K562 (cell line): ENCODE data around the gene TTC27. TPM values are rescaled to one million over a fixed set of nuclear protein-coding genes. Genes with fewer than 3 reads are reported as not detected.

ENCODE experiments used
- ATAC-seq: fragments of 200-7000 bp; cut with Tn5 transposase; 3 replicates; pipeline ENCODE4 v1.9.1; 2020; ENCODE audit warnings: moderate library complexity
- BruUV-seq: library from RNA; stranded (reverse); fragments of 400-500 nt; replicated peaks from 2 replicates; lab custom pipeline; 2021; lab: Mats Ljungman, UMichigan
- CTCF ChIA-PET: fragments of 300-600 bp; formaldehyde crosslinking; extraction: SDS; loops from one replicate; lab custom pipeline; 2021; ENCODE audit warnings: low intra/inter-chr PET ratio; lab: Yijun Ruan, JAX
- POLR2A ChIA-PET: fragments of 300-600, 350-650 bp; sonication (Branson Sonifier 250); formaldehyde crosslinking; extraction: SDS; loops from one replicate; lab custom pipeline; 2021; ENCODE audit warnings: antibody characterized with exemption, inconsistent platforms; lab: Yijun Ruan, JAX
- DNase-seq, 4 experiments: peaks; one replicate each; pipeline versions ENCODE4 v3.0.0 to v3.0.0-alpha.2; 2011 to 2018; ENCODE audit warnings: low spot score in 3 of 4, mixed read lengths in 3 of 4; ENCODE audit errors: extremely low read depth in 1 of 4
- FAIRE-seq: peaks from 2 replicates; lab custom pipeline; 2011; peaks lifted over from hg19 to GRCh38; lab: Jason Lieb, UNC
- H2AFZ ChIP-seq: 2 replicates; pipeline ENCODE4 v1.6.0; 2011; ENCODE audit warnings: low read depth, low read length, control low read depth, inconsistent platforms
- H3K27ac ChIP-seq: fragments of 200-600 bp; 3 replicates; pipeline ENCODE4 v1.8.0; 2011; ENCODE audit warnings: low read depth, mild to moderate bottlenecking, control low read depth, inconsistent platforms, low read length, moderate library complexity, mixed read lengths; ENCODE audit errors: extremely low read depth
- H3K27me3 ChIP-seq, 2 experiments: fragments of 300-600 bp in 1 of 2; 2 replicates in 1 of 2; 3 replicates in 1 of 2; pipeline versions ENCODE4 v1.6.0 to v1.8.0; 2011; ENCODE audit warnings: inconsistent platforms in 2 of 2, low read length in 2 of 2, mild to moderate bottlenecking in 1 of 2, mixed read lengths in 1 of 2, moderate library complexity in 1 of 2; ENCODE audit not compliant: control insufficient read depth in 2 of 2, insufficient read depth in 2 of 2
- H3K36me3 ChIP-seq: fragments of 300-600 bp; 3 replicates; pipeline ENCODE4 v1.8.0; 2011; ENCODE audit warnings: mild to moderate bottlenecking, low read length, inconsistent platforms; ENCODE audit not compliant: control insufficient read depth, insufficient read depth
- H3K4me1 ChIP-seq, 2 experiments: fragments of 200-600 bp in 1 of 2; replicated peaks in 1 of 2; 2 replicates in 1 of 2; 3 replicates in 1 of 2; pipeline versions ENCODE4 v1.5.1 to v1.8.0; 2011; ENCODE audit warnings: inconsistent platforms in 2 of 2, low read length in 2 of 2, mild to moderate bottlenecking in 1 of 2, mixed read lengths in 1 of 2, moderate library complexity in 1 of 2; ENCODE audit not compliant: control insufficient read depth in 2 of 2, insufficient read depth in 2 of 2
- H3K4me2 ChIP-seq: 2 replicates; pipeline ENCODE4 v1.6.1; 2011; ENCODE audit warnings: low read length, control low read depth, inconsistent platforms, mixed read lengths; ENCODE audit not compliant: insufficient read depth
- H3K4me3 ChIP-seq: fragments of 200-600 bp; sonication (generic), shearing (Covaris generic); 2 replicates; pipeline ENCODE4 v1.5.1; 2016; ENCODE audit warnings: control low read depth, inconsistent platforms
- H3K79me2 ChIP-seq: fragments of 200-600 bp; 3 replicates; pipeline ENCODE4 v1.8.0; 2011; ENCODE audit warnings: low read length, inconsistent platforms; ENCODE audit not compliant: control insufficient read depth, insufficient read depth
- H3K9ac ChIP-seq, 2 experiments: 2 replicates each; pipeline versions ENCODE4 v1.6.0 to v1.6.1; 2011; ENCODE audit warnings: low read depth in 2 of 2, low read length in 2 of 2, control low read depth in 1 of 2, inconsistent platforms in 1 of 2, mild to moderate bottlenecking in 1 of 2, mixed read lengths in 1 of 2; ENCODE audit not compliant: insufficient read depth in 1 of 2
- H3K9me1 ChIP-seq: one replicate; pipeline ENCODE4 v1.6.0; 2011; ENCODE audit warnings: inconsistent platforms, mild to moderate bottlenecking, low read length, moderate library complexity; ENCODE audit not compliant: control insufficient read depth, insufficient read depth
- H3K9me3 ChIP-seq: replicated peaks from 2 replicates; pipeline ENCODE4 v1.5.1; 2011; ENCODE audit warnings: low read depth, low read length, inconsistent platforms; ENCODE audit not compliant: control insufficient read depth, insufficient read depth
- H4K20me1 ChIP-seq: replicated peaks from 2 replicates; pipeline ENCODE4 v1.6.1; 2011; ENCODE audit warnings: low read length, inconsistent platforms, mixed read lengths; ENCODE audit not compliant: control insufficient read depth, insufficient read depth
- ATF3 ChIP-seq, 2 experiments: fragments of 450-650 bp in 1 of 2; sonication (generic) in 1 of 2; formaldehyde crosslinking in 1 of 2; IDR thresholded peaks in 1 of 2; conservative IDR thresholded peaks in 1 of 2; 2 replicates each; pipeline versions ENCODE4 v1.6.1 to v1.8.1; 2016 to 2023; ENCODE audit warnings: mild to moderate bottlenecking in 2 of 2, moderate library complexity in 2 of 2, inconsistent platforms in 1 of 2, missing genetic modification reagents in 1 of 2
- ATF6 ChIP-seq: sonication (generic); formaldehyde crosslinking; IDR thresholded peaks from 2 replicates; pipeline ENCODE4 v1.4.0; 2020; ENCODE audit warnings: mild to moderate bottlenecking, missing genetic modification reagents
- ZBTB2 ChIP-seq: fragments of 450-650 bp; IDR thresholded peaks from 2 replicates; pipeline ENCODE4 v1.6.1; 2016; ENCODE audit warnings: antibody characterized with exemption
- in situ Hi-C: fragments of 300-500 bp; cut with MboI; formaldehyde crosslinking; loops from 4 replicates; pipeline ENCODE4 v1.15.0; 2018; ENCODE audit warnings: inconsistent platforms, mixed read lengths
- intact Hi-C: fragments of 100-400 bp; cut with micrococcal nuclease; formaldehyde crosslinking; loops from 2 replicates; pipeline ENCODE4 v1.14.2; 2022
- polyA plus RNA-seq, 8 experiments: library from polyadenylated mRNA; depleted of rRNA in 4 of 8; stranded (reverse) in 5 of 8; unstranded in 3 of 8; fragments of >200 nt; fragmentation: Nextera tagmentation in 2 of 8; fragmentation: Illumina TruSeq in 1 of 8; extraction: Ambion mirVana in 2 of 8; extraction: Trizol in 1 of 8; gene quantifications; 2 replicates each; pipeline versions ENCODE4 v1.2.1 to v1.2.3, GENCODE V29; 2011 to 2014; ENCODE audit warnings: inconsistent platforms in 1 of 8, missing spikeins in 1 of 8
- total RNA-seq, 7 experiments: library from RNA; depleted of rRNA in 6 of 7; stranded (reverse); fragments of >200 nt in 6 of 7; fragmentation: Illumina TruSeq in 2 of 7; extraction: Trizol in 2 of 7; gene quantifications; 2 replicates each; pipeline versions ENCODE4 v1.2.1 to v1.2.3, GENCODE V29; 2011 to 2021; ENCODE audit warnings: low replicate concordance in 1 of 7
- TF ChIP-seq, protein P1 (sequence below): IDR thresholded peaks from 3 replicates; pipeline ENCODE4 v1.6.1; 2011; ENCODE audit warnings: borderline replicate concordance, mild to moderate bottlenecking; ENCODE audit not compliant: insufficient read length, insufficient read depth
- TF ChIP-seq, protein P2 (sequence below): sonication (generic); formaldehyde crosslinking; IDR thresholded peaks from 2 replicates; pipeline ENCODE4 v1.8.0; 2022; ENCODE audit warnings: missing genetic modification reagents, mild to moderate bottlenecking, borderline replicate concordance

TTC27 gene
- total and polyA plus RNA-seq, 9 of the 15 experiments (the other 6 are each of a cell fraction or from before 2014, with no cell fraction given): 44.3 to 93.4 (median 57.3) TPM

- POLR2A ChIA-PET: no interaction called here
- BruUV-seq: no TSS peak
- CTCF ChIA-PET: no interaction called here
- ATAC-seq: no peak
- TF ChIP-seq, protein P1, sequence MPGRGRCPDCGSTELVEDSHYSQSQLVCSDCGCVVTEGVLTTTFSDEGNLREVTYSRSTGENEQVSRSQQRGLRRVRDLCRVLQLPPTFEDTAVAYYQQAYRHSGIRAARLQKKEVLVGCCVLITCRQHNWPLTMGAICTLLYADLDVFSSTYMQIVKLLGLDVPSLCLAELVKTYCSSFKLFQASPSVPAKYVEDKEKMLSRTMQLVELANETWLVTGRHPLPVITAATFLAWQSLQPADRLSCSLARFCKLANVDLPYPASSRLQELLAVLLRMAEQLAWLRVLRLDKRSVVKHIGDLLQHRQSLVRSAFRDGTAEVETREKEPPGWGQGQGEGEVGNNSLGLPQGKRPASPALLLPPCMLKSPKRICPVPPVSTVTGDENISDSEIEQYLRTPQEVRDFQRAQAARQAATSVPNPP: no peak
- TF ChIP-seq ATF6: no peak
- peak; percentile 36; the same call in 1 of the 2 replicates for TF ChIP-seq ATF3 (IDR thresholded peaks at IDR 0.05)
- no peak for TF ChIP-seq ATF3 (CRISPR knock-in tag; conservative IDR thresholded peaks at IDR 0.05)
- TF ChIP-seq ZBTB2: no peak
- TF ChIP-seq, protein P2, sequence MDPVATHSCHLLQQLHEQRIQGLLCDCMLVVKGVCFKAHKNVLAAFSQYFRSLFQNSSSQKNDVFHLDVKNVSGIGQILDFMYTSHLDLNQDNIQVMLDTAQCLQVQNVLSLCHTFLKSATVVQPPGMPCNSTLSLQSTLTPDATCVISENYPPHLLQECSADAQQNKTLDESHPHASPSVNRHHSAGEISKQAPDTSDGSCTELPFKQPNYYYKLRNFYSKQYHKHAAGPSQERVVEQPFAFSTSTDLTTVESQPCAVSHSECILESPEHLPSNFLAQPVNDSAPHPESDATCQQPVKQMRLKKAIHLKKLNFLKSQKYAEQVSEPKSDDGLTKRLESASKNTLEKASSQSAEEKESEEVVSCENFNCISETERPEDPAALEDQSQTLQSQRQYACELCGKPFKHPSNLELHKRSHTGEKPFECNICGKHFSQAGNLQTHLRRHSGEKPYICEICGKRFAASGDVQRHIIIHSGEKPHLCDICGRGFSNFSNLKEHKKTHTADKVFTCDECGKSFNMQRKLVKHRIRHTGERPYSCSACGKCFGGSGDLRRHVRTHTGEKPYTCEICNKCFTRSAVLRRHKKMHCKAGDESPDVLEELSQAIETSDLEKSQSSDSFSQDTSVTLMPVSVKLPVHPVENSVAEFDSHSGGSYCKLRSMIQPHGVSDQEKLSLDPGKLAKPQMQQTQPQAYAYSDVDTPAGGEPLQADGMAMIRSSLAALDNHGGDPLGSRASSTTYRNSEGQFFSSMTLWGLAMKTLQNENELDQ (CRISPR knock-in tag): no peak
- no peak for DNase-seq
- peaks cover 27% of the 10 kb centered on the region; the same call in 2 of the 3 replicates for H3K36me3 ChIP-seq
- no peaks in the 10 kb centered on the region for H3K9me1 ChIP-seq
- H3K4me2 ChIP-seq: no peak overlapping the region
- no peaks in the 10 kb centered on the region for H3K4me1 ChIP-seq
- H3K9ac ChIP-seq: no peak overlapping the region
- in situ Hi-C loops: loop anchor here (25.0 kb wide), 1 partner anchor 836 kb away; the partner anchor contains the start of gene FAM98A
- H4K20me1 ChIP-seq: no peaks in the 10 kb centered on the region
- H3K9me3 ChIP-seq: no peaks in the 10 kb centered on the region
- no peak overlapping the region for H3K27ac ChIP-seq
- no peak overlapping the region for H2AFZ ChIP-seq
- no peaks in the 10 kb centered on the region for H3K27me3 ChIP-seq
- no peaks in the 10 kb centered on the region for H3K79me2 ChIP-seq
- intact Hi-C loops: no loop called here
- no peak overlapping the region for H3K4me3 ChIP-seq
- FAIRE-seq: no peak
Observed at GRCh38 chr2:32750880-32751279, 123.0 kb downstream of the TTC27 start.
